Muscle of leg (tissue), 11 donors: Measurements from ENCODE around the gene PPA1. TPM values are rescaled to one million over a fixed set of nuclear protein-coding genes. Genes with fewer than 3 reads are reported as not detected.

Experiments used
- DNase-seq: peaks from one replicate; pipeline ENCODE4 v3.0.0; 2013
- H3K27ac ChIP-seq: one replicate; pipeline ENCODE4 v1.5.1; 2013; ENCODE audit warnings: mild to moderate bottlenecking, low read length, control low read depth
- H3K27me3 ChIP-seq: one replicate; pipeline ENCODE4 v1.6.1; 2013; ENCODE audit warnings: low read length; ENCODE audit not compliant: control insufficient read depth, insufficient read depth
- H3K36me3 ChIP-seq: one replicate; pipeline ENCODE4 v1.6.1; 2013; ENCODE audit warnings: low read length; ENCODE audit not compliant: control insufficient read depth, insufficient read depth
- H3K4me1 ChIP-seq: one replicate; pipeline ENCODE4 v1.6.1; 2013; ENCODE audit warnings: low read length; ENCODE audit not compliant: control insufficient read depth, insufficient read depth
- H3K4me3 ChIP-seq: one replicate; pipeline ENCODE4 v1.5.1; 2013; ENCODE audit warnings: low read length, control low read depth
- H3K9me3 ChIP-seq: replicated peaks from 2 replicates; pipeline ENCODE4 v1.6.1; 2013; ENCODE audit warnings: low read depth, low read length; ENCODE audit not compliant: control insufficient read depth
- WGBS: methylation state at CpG from one replicate; pipeline ENCODE4 v1.1.5; 2013; ENCODE audit warnings: missing lambda C conversion rate; ENCODE audit not compliant: insufficient coverage; 5-methylcytosine and 5-hydroxymethylcytosine counted together
- polyA plus RNA-seq, 8 donors: library from polyadenylated mRNA; unstranded; fragments of 120-200 nt; gene quantifications; one replicate each; pipeline versions ENCODE4 v1.2.1 to v1.2.3, GENCODE V29; 2013; ENCODE audit warnings: inconsistent platforms in 1 of 8, low replicate concordance in 1 of 8; ENCODE audit not compliant: insufficient read length in 8 of 8, insufficient read depth in 1 of 8
- total RNA-seq: library from RNA; stranded (reverse); fragments of 120-200 nt; gene quantifications from one replicate; pipeline ENCODE4 v1.2.4, GENCODE V29; 2013

The PPA1 gene
- total and polyA plus RNA-seq, 9 donors, result 70.6 to 99.5 (median 76.1) TPM

GRCh38 chr10:70176441-70176840 lies 56.8 kb downstream of the PPA1 start:
- WGBS, result 100% methylated on average over 1 of the region's 6 CpGs
- peaks cover 5% of the 10 kb centered on the region for H3K27me3 ChIP-seq
- H3K36me3 ChIP-seq, result no peaks in the 10 kb centered on the region
- H3K4me1 ChIP-seq, result no peaks in the 10 kb centered on the region
- no peak overlapping the region for H3K27ac ChIP-seq
- DNase-seq, result no peak
- peaks cover 5% of the 10 kb centered on the region for H3K9me3 ChIP-seq
- H3K4me3 ChIP-seq, result no peak overlapping the region

- Histone ChIP-seq H3K9me3 (peaks cover 5% of the 10 kb centered on the region), H3K36me3 (no peaks in the 10 kb centered on the region), H3K4me3 (no peak overlapping the region), H3K4me1 (peaks cover 2% of the 10 kb centered on the region), H3K27ac (no peak overlapping the region), H3K27me3 (peaks cover 4% of the 10 kb centered on the region)
- DNase-seq, result no peak
- WGBS, result no CpG with 5 or more reads among the region's 3 CpGs
Measured at GRCh38 chr10:70175516-70175915, 57.7 kb downstream of the PPA1 start.

- H3K27ac ChIP-seq, result no peak overlapping the region
Measured at GRCh38 chr10:70174058-70174741, 59.0 kb downstream of the PPA1 start.

GRCh38 chr10:70169649-70170364 lies 63.4 kb downstream of the PPA1 start:
- Histone ChIP-seq H3K4me1 (peaks cover 16% of the 10 kb centered on the region), H3K36me3 (peaks cover 5% of the 10 kb centered on the region), H3K27ac (peak overlapping the region; percentile 93), H3K27me3 (no peaks in the 10 kb centered on the region), H3K9me3 (no peaks in the 10 kb centered on the region), H3K4me3 (peak overlapping the region; percentile 69)
- WGBS, result under 1% methylated on average over 32 of the region's 40 CpGs
- peak; percentile 38 for DNase-seq

More at GRCh38 chr10:70174058-70174741, 59.0 kb downstream of the PPA1 start:
- Histone ChIP-seq H3K4me1 (peaks cover 2% of the 10 kb centered on the region), H3K27me3 (peaks cover 2% of the 10 kb centered on the region), H3K9me3 (no peaks in the 10 kb centered on the region), H3K36me3 (no peaks in the 10 kb centered on the region), H3K4me3 (no peak overlapping the region)
- peak; percentile 24 for DNase-seq
- 20% methylated on average over 2 of the region's 4 CpGs for WGBS

- H3K9me3 ChIP-seq, result no peaks in the 10 kb centered on the region
- H3K27ac ChIP-seq, result no peak overlapping the region
- WGBS, result no CpG with 5 or more reads among the region's 2 CpGs
- H3K4me1 ChIP-seq, result peaks cover 16% of the 10 kb centered on the region
- peaks cover 5% of the 10 kb centered on the region for H3K36me3 ChIP-seq
- DNase-seq, result no peak
- no peaks in the 10 kb centered on the region for H3K27me3 ChIP-seq
- H3K4me3 ChIP-seq, result peak overlapping the region; percentile 69
Measured at GRCh38 chr10:70169011-70169410, 64.2 kb downstream of the PPA1 start.

- Histone ChIP-seq H3K9me3 (no peaks in the 10 kb centered on the region), H3K36me3 (peaks cover 5% of the 10 kb centered on the region), H3K27me3 (no peaks in the 10 kb centered on the region), H3K4me3 (no peak overlapping the region), H3K4me1 (peaks cover 16% of the 10 kb centered on the region), H3K27ac (no peak overlapping the region)
- WGBS, result 43% methylated on average over 4 of the region's 7 CpGs
- no peak for DNase-seq
Measured at GRCh38 chr10:70167246-70167645, 66.0 kb downstream of the PPA1 start.

- Histone ChIP-seq H3K36me3 (peaks cover 10% of the 10 kb centered on the region), H3K4me1 (peaks cover 19% of the 10 kb centered on the region), H3K27me3 (no peaks in the 10 kb centered on the region), H3K9me3 (no peaks in the 10 kb centered on the region), H3K4me3 (no peak overlapping the region), H3K27ac (no peak overlapping the region)
- DNase-seq, result no peak
- no CpG with 5 or more reads among the region's 3 CpGs for WGBS
Measured at GRCh38 chr10:70166394-70166793, 66.8 kb downstream of the PPA1 start.

- no peak overlapping the region for H3K27ac ChIP-seq
- peaks cover 17% of the 10 kb centered on the region for H3K4me1 ChIP-seq
- DNase-seq, result no peak
- no CpG with 5 or more reads among the region's 3 CpGs for WGBS
- no peak overlapping the region for H3K4me3 ChIP-seq
- H3K9me3 ChIP-seq, result no peaks in the 10 kb centered on the region
- peaks cover 12% of the 10 kb centered on the region for H3K36me3 ChIP-seq
- no peaks in the 10 kb centered on the region for H3K27me3 ChIP-seq
Measured at GRCh38 chr10:70164163-70164562, 69.1 kb downstream of the PPA1 start.

GRCh38 chr10:70163448-70163847 lies 69.8 kb downstream of the PPA1 start:
- no peak overlapping the region for H3K4me3 ChIP-seq
- H3K36me3 ChIP-seq, result peaks cover 12% of the 10 kb centered on the region
- H3K4me1 ChIP-seq, result peaks cover 12% of the 10 kb centered on the region
- no peak overlapping the region for H3K27ac ChIP-seq
- no peaks in the 10 kb centered on the region for H3K9me3 ChIP-seq
- DNase-seq, result no peak
- 100% methylated on average over 3 of the region's 4 CpGs for WGBS
- H3K27me3 ChIP-seq, result no peaks in the 10 kb centered on the region

GRCh38 chr10:70162892-70163201 lies 70.4 kb downstream of the PPA1 start:
- H3K27me3 ChIP-seq, result no peaks in the 10 kb centered on the region
- no peak overlapping the region for H3K4me3 ChIP-seq
- WGBS, result no CpG with 5 or more reads among the region's 1 CpG
- no peaks in the 10 kb centered on the region for H3K9me3 ChIP-seq
- H3K27ac ChIP-seq, result no peak overlapping the region
- peaks cover 10% of the 10 kb centered on the region for H3K4me1 ChIP-seq
- no peak for DNase-seq
- H3K36me3 ChIP-seq, result peaks cover 12% of the 10 kb centered on the region
